Prostate gland (tissue), 2 donors: ENCODE measurements around the gene LDLR. TPM values are rescaled to one million over a fixed set of nuclear protein-coding genes. Genes with fewer than 3 reads are reported as not detected.
A peak's percentile ranks its signal among the peaks of the same experiment; 100 is the strongest.

ENCODE experiments used
- DNase-seq: peaks from one replicate; pipeline ENCODE4 v3.0.0-alpha.2; 2019; ENCODE audit warnings: low spot score
- H3K27ac ChIP-seq, 2 donors: fragments of 200-600 bp; sonication (generic); 2 replicates each; pipeline ENCODE4 v1.5.1; 2017 to 2019
- H3K27me3 ChIP-seq: fragments of 200-600 bp; sonication (generic); replicated peaks from 2 replicates; pipeline ENCODE4 v1.5.1; 2019; ENCODE audit not compliant: insufficient read depth
- H3K36me3 ChIP-seq, 2 donors: fragments of 200-600 bp; sonication (generic); 1 replicate in 1 of 2; 2 replicates in 1 of 2; pipeline versions ENCODE4 v1.5.1 to v1.8.1; 2017 to 2019
- H3K4me1 ChIP-seq: fragments of 200-600 bp; sonication (generic); replicated peaks from 2 replicates; pipeline ENCODE4 v1.5.1; 2019
- H3K4me3 ChIP-seq, 2 donors: fragments of 200-600 bp; sonication (generic); 2 replicates each; pipeline ENCODE4 v1.5.1; 2017 to 2019
- H3K9me3 ChIP-seq: fragments of 200-600 bp; sonication (generic); 2 replicates; pipeline ENCODE4 v1.5.1; 2017
- CTCF ChIP-seq, 4 experiments: fragments of 200-600 bp in 2 of 4; fragments of 450-650 bp in 2 of 4; sonication (generic) in 2 of 4; IDR thresholded peaks; 1 replicate in 3 of 4; 2 replicates in 1 of 4; pipeline ENCODE4 v1.5.1; 2016 to 2019; ENCODE audit warnings: antibody characterized with exemption in 4 of 4, mild to moderate bottlenecking in 2 of 4, moderate library complexity in 2 of 4
- POLR2A ChIP-seq: fragments of 450-650 bp; IDR thresholded peaks from one replicate; pipeline ENCODE4 v1.6.1; 2016; ENCODE audit warnings: antibody characterized with exemption, mild to moderate bottlenecking
- POLR2AphosphoS5 ChIP-seq: sonication (generic); formaldehyde crosslinking; IDR thresholded peaks from one replicate; pipeline ENCODE4 v1.6.1; 2017; ENCODE audit warnings: antibody characterized with exemption
- WGBS: methylation state at CpG from one replicate; pipeline ENCODE4 v1.1.5; 2018; 5-methylcytosine and 5-hydroxymethylcytosine counted together
- intact Hi-C: fragments of 100-400 bp; cut with DNase I; formaldehyde crosslinking; loops from one replicate; pipeline ENCODE4 v1.14.2; 2022
- total RNA-seq, 2 donors: library from RNA; depleted of rRNA; stranded (reverse); fragments of >200 nt; gene quantifications; one replicate each; pipeline ENCODE4 v1.1.0, GENCODE V29; 2016

The LDLR gene
- total RNA-seq, 2 donors from 2014 or later = 17.4 to 41.5 TPM

- Histone ChIP-seq H3K27me3 (no peaks in the 10 kb centered on the region), H3K4me1 (peaks cover 13% of the 10 kb centered on the region), H3K4me3 (no peak overlapping the region), H3K27ac (no peak overlapping the region), H3K9me3 (no peaks in the 10 kb centered on the region), H3K36me3 (no peaks in the 10 kb centered on the region)
- intact Hi-C loops = no loop called here
- no peak for TF ChIP-seq POLR2AphosphoS5
- no peak for TF ChIP-seq POLR2A
- TF ChIP-seq CTCF (IDR thresholded peaks at IDR 0.05) = no peak
- 93% methylated on average over 9 of the region's 9 CpGs for WGBS
- no peak for DNase-seq
These were observed 51.6 kb downstream of the LDLR start for GRCh38 chr19:11140896-11141295.

- H3K4me3 ChIP-seq = no peak overlapping the region
These were observed 52.8 kb downstream of the LDLR start for GRCh38 chr19:11141937-11142527.

GRCh38 chr19:11142528-11143171, 53.4 kb downstream of the LDLR start:
- Histone ChIP-seq H3K27me3 (no peaks in the 10 kb centered on the region), H3K4me3 (no peak overlapping the region), H3K4me1 (peaks cover 13% of the 10 kb centered on the region), H3K36me3 (no peaks in the 10 kb centered on the region), H3K9me3 (no peaks in the 10 kb centered on the region), H3K27ac (peak overlapping the region; percentile 85 to 93)
- WGBS = 8% methylated on average over 15 of the region's 22 CpGs
- intact Hi-C loops = loop anchor here (2.0 kb wide), 1 partner anchor 22 kb away; no protein-coding TSS in a partner anchor
- peak; percentile 62 for DNase-seq
- TF ChIP-seq POLR2AphosphoS5 (peak; percentile 40), CTCF (IDR thresholded peaks at IDR 0.05) (no peak)

More at GRCh38 chr19:11141937-11142527, 52.8 kb downstream of the LDLR start:
- no peak for DNase-seq
- Histone ChIP-seq H3K27me3 (no peaks in the 10 kb centered on the region), H3K27ac (peak overlapping the region; percentile 85 to 93), H3K4me1 (peaks cover 13% of the 10 kb centered on the region), H3K36me3 (no peaks in the 10 kb centered on the region), H3K9me3 (no peaks in the 10 kb centered on the region)
- intact Hi-C loops = loop anchor here (2.0 kb wide), 1 partner anchor 23 kb away; no protein-coding TSS in a partner anchor
- TF ChIP-seq CTCF (IDR thresholded peaks at IDR 0.05) (peak in 1 of 4 experiments; percentile 4), POLR2A (no peak)
- WGBS = 61% methylated on average over 9 of the region's 9 CpGs

- Histone ChIP-seq H3K36me3 (no peaks in the 10 kb centered on the region), H3K27ac (no peak overlapping the region), H3K9me3 (no peaks in the 10 kb centered on the region), H3K4me3 (no peak overlapping the region), H3K4me1 (peaks cover 13% of the 10 kb centered on the region), H3K27me3 (no peaks in the 10 kb centered on the region)
- intact Hi-C loops = no loop called here
- 93% methylated on average over 3 of the region's 3 CpGs for WGBS
- DNase-seq = no peak
- TF ChIP-seq POLR2AphosphoS5 = no peak
- TF ChIP-seq CTCF (IDR thresholded peaks at IDR 0.05) = no peak
- no peak for TF ChIP-seq POLR2A
These were observed 56.3 kb downstream of the LDLR start for GRCh38 chr19:11145536-11145924.

- 89% methylated on average over 14 of the region's 14 CpGs for WGBS
- no peak for DNase-seq
- Histone ChIP-seq H3K27ac (no peak overlapping the region), H3K4me1 (peaks cover 3% of the 10 kb centered on the region), H3K36me3 (no peaks in the 10 kb centered on the region), H3K27me3 (no peaks in the 10 kb centered on the region), H3K4me3 (no peak overlapping the region), H3K9me3 (no peaks in the 10 kb centered on the region)
- TF ChIP-seq CTCF (IDR thresholded peaks at IDR 0.05) = no peak
- no peak for TF ChIP-seq POLR2AphosphoS5
- no peak for TF ChIP-seq POLR2A
- intact Hi-C loops = no loop called here
These were observed 58.7 kb downstream of the LDLR start for GRCh38 chr19:11148001-11148400.
